ENCODE results near the gene FANCD2. TPM values are rescaled to one million over a fixed set of nuclear protein-coding genes. Genes with fewer than 3 reads are reported as not detected.

The FANCD2 gene
- total and polyA plus RNA-seq, 10 donors, result 9.3 to 20.2 (median 13.6) TPM

DNA sequence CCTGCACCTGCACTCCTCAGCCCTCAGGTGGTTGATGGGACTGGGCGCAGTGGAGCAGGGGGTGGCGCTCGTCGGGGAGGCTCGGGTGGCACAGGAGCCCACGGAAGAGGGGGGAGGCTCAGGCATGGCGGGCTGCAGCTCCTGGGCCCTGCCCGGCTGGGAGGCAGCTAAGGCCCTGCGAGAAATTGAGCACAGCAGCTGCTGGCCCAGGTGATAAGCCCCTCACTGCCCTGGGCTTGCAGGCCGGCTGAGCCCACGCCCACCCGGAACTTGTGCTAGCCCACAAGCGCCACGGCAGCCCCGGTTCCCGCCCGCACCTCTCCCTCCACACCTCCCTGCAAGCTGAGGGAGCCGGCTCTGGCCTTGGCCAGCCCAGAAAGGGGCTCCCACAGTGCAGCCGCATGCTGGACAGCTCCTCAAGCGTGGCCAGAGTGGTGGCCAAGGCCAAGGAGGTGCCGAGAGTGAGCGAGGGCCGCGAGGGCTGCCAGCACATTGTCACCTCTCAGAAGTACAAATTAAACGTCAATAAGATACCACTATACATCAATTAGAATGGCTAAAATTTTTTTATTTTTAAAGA, 110.3 kb downstream of the FANCD2 start:
- Histone ChIP-seq H3K36me3 (no peaks in the 10 kb centered on the region), H3K9me3 (no peaks in the 10 kb centered on the region), H3K4me3 (no peak overlapping the region), H3K27ac (no peak overlapping the region), H3K4me1 (peaks cover 0 to 6% (median 5%) of the 10 kb centered on the region in 6 donors), H3K27me3 (replicated peaks in 1 of 7) (no peaks in the 10 kb centered on the region)
- no peak for TF ChIP-seq POLR2A (IDR thresholded peaks at IDR 0.05)
- no peak for TF ChIP-seq POLR2AphosphoS5 (IDR thresholded peaks at IDR 0.05)
- TF ChIP-seq, protein P1, sequence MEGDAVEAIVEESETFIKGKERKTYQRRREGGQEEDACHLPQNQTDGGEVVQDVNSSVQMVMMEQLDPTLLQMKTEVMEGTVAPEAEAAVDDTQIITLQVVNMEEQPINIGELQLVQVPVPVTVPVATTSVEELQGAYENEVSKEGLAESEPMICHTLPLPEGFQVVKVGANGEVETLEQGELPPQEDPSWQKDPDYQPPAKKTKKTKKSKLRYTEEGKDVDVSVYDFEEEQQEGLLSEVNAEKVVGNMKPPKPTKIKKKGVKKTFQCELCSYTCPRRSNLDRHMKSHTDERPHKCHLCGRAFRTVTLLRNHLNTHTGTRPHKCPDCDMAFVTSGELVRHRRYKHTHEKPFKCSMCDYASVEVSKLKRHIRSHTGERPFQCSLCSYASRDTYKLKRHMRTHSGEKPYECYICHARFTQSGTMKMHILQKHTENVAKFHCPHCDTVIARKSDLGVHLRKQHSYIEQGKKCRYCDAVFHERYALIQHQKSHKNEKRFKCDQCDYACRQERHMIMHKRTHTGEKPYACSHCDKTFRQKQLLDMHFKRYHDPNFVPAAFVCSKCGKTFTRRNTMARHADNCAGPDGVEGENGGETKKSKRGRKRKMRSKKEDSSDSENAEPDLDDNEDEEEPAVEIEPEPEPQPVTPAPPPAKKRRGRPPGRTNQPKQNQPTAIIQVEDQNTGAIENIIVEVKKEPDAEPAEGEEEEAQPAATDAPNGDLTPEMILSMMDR (IDR thresholded peaks at IDR 0.05 in 8 of 11, conservative IDR thresholded peaks at IDR 0.05 in 3 of 11), result no peak
- intact Hi-C loops (cut with DNase I; ENCODE audit: low total_unique reads), result no loop called here
- no peak for DNase-seq
- WGBS, 5 donors, result 90 to 94% (median 93%) methylated on average over 18 to 25 of the region's 25 CpGs

DNA sequence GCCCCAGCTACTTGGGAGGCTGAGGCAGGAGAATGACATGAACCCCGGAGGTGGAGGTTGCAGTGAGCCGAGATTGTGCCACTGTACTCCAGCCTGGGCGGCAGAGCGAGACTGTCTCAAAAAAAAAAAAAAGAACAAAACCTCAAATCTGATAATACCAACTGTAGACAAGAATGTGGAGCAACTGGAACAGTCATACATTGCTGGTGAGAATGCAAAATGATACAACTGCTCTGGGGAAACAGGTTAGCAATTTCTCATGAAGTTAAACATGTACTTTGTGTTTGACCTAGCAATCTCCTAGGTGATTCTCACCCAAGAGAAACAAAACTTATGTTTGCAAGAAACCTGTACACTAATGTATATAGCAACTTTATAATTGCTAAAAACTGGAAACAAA, 110.9 kb downstream of the FANCD2 start:
- no peaks in the 10 kb centered on the region for H3K27me3 ChIP-seq (replicated peaks in 1 of 7)
- H3K9me3 ChIP-seq, result no peaks in the 10 kb centered on the region
- H3K4me1 ChIP-seq, result peaks cover 0 to 9% (median 6%) of the 10 kb centered on the region in 6 donors
- DNase-seq, result no peak
- H3K27ac ChIP-seq, result no peak overlapping the region
- H3K4me3 ChIP-seq, result no peak overlapping the region
- H3K36me3 ChIP-seq, result no peaks in the 10 kb centered on the region
- no peak for TF ChIP-seq POLR2A (IDR thresholded peaks at IDR 0.05)
- intact Hi-C loops (cut with DNase I; ENCODE audit: low total_unique reads), result no loop called here
- WGBS, 5 donors, result 69 to 92% (median 83%) methylated on average over 4 of the region's 4 CpGs

DNA sequence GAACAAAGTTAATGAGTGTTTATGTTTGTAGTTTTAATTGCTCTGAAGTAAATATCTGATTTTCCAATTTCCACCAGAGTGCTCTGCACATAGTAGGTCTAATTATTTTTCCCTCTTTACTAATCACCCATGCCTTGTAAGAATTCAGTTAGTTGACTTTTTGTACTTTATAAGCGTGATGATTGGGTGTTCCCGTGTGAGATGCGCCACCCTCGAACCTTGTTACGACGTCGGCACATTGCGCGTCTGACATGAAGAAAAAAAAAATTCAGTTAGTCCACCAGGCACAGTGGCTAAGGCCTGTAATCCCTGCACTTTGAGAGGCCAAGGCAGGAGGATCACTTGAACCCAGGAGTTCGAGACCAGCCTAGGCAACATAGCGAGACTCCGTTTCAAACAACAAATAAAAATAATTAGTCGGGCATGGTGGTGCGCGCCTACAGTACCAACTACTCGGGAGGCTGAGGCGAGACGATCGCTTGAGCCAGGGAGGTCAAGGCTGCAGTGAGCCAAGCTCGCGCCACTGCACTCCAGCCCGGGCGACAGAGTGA, 114.8 kb downstream of the FANCD2 start:
- Histone ChIP-seq H3K27me3 (replicated peaks in 1 of 7) (no peaks in the 10 kb centered on the region), H3K9me3 (no peaks in the 10 kb centered on the region), H3K36me3 (peaks cover 0 to 16% (median 2%) of the 10 kb centered on the region in 6 donors), H3K4me1 (peaks cover 32 to 48% (median 43%) of the 10 kb centered on the region in 6 donors), H3K4me3 (peak overlapping the region in 7 of 8 donors; percentile 74 to 96 (median 85)), H3K27ac (peak overlapping the region; percentile 85 to 99 (median 96))
- WGBS, 5 donors, result 84 to 91% (median 87%) methylated on average over 23 of the region's 23 CpGs
- no peak for DNase-seq
- TF ChIP-seq POLR2AphosphoS5 (IDR thresholded peaks at IDR 0.05) (no peak), POLR2A (IDR thresholded peaks at IDR 0.05) (no peak)
- TF ChIP-seq, protein P1 (IDR thresholded peaks at IDR 0.05 in 8 of 11, conservative IDR thresholded peaks at IDR 0.05 in 3 of 11), result no peak
- intact Hi-C loops (cut with DNase I; ENCODE audit: low total_unique reads), result no loop called here

DNA sequence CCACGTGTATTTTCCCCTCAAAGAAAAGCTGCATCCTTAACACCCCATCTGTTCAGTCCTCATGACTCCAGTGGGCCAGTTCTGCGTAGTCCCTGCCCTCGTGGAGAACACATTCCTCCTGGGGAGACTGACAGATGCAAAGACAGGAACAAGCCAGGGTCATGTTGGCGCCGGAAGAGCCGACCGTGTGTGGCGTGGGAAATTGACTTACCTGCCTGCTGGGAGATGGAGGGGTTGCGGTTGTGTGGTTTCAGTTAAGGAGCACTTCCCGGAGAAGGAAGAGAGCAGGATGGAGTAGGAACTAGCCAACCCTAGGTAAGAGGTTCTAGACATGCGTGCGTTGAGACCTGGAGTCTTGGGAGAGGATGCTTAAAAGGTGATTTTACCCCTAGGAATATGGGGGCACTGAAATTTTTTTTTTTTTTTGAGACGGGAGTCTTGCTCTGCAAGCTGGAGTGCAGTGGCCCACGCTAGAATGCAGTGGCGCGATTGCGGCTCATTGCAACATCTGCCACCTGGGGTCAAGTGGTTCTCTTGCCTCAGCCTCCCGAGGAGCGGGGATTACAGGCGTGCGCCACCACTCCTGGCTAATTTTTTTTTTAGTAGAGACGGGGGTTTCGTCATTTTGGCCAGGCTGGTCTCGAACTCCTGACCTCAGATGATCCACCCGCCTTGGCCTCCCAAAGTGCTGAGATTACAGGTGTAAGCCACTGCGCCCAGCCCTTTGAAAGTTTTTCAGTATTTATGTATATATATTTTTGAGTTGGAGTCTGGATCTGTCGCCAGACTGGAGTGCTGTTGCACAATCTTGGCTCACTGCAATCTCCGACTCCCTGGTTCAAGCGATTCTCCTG, 116.7 kb downstream of the FANCD2 start:
- 45 to 71% (median 54%) methylated on average over 25 to 29 of the region's 29 CpGs for WGBS, 5 donors
- no peak for DNase-seq
- H3K27ac ChIP-seq, result peak overlapping the region in 7 of 8 donors; percentile 93 to 99 (median 96)
- H3K36me3 ChIP-seq, result peaks cover 0 to 35% (median 15%) of the 10 kb centered on the region in 6 donors
- H3K4me1 ChIP-seq, result peaks cover 35 to 66% (median 55%) of the 10 kb centered on the region in 6 donors
- H3K4me3 ChIP-seq, result peak overlapping the region; percentile 54 to 96 (median 84)
- no peak for TF ChIP-seq POLR2AphosphoS5 (IDR thresholded peaks at IDR 0.05)
- TF ChIP-seq, protein P1 (IDR thresholded peaks at IDR 0.05 in 8 of 11, conservative IDR thresholded peaks at IDR 0.05 in 3 of 11), result no peak
- TF ChIP-seq POLR2A (IDR thresholded peaks at IDR 0.05), result no peak
- no peaks in the 10 kb centered on the region for H3K27me3 ChIP-seq (replicated peaks in 1 of 7)
- intact Hi-C loops (cut with DNase I; ENCODE audit: low total_unique reads), result no loop called here
- no peaks in the 10 kb centered on the region for H3K9me3 ChIP-seq
